Activated CD8-positive, alpha-beta memory T cell treated with anti-CD3 and anti-CD28 coated beads, Interleukin-2, amount 50 U/mL, for 4 hours (primary cell): Measurements from ENCODE around the gene C20orf173.
"Not testable (repeated sequence)": the region's sequence is repeated elsewhere in the genome, so short reads cannot be mapped to it uniquely, and the experiment has no call there.

Source experiments
- DNase-seq: peaks from one replicate; pipeline ENCODE4 v3.0.0-alpha.2; 2020

The C20orf173 gene, protein sequence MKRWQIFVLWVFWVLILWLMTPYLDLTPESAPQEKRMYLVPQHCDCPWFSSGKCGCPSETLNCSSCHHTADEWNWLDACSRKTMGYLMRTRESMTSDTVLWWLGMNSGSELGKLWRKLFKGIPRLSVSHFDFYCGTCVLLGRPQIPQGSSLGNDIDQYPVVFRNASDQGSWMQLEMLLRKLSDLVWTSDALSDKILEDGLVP

DNA sequence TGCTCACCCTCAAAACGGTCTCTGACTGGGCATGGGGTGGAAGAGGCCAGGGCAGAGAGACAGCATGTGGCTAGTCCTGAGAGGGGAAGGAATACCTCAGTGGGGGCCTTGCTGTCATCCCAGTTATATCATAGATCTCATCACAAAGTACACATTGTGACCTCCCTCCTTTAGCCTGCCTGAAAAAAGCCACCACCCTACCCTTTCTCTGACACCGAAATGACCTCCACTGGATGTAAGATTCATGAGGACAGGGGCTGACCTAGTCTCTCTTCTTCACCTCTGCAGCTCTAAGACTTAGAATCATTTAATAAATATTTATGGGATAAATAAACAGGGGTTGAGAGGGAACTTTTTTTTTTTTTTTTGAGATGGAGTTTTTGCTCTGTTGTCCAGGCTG, at the start of gene C20orf173:
TSS of gene C20orf173 (minus strand) at position 101 of the 400 bp plus-strand sequence. CDS start 279 bp downstream, outside the sequence.
- no peak for DNase-seq

DNA sequence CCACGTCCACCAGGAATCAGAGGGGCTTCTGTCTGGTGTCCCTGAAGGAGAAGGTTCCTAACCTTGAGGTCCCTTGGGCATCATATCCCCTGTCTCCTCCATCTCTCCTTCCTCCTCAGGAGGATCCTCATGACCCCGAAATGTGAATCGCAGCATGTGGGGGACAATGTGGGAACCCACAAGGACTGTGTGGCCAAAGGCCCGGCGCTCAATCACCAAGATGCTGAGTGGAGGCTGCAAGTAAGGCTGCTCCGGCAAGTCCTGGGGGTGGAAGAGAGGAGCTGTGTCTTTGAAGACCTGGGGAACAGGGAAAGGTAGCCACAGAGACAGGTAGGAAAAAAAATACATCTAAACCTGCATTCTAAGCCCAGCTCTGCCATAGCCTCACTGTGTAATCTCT, 49.7 kb upstream of the C20orf173 start:
- no peak for DNase-seq

DNA sequence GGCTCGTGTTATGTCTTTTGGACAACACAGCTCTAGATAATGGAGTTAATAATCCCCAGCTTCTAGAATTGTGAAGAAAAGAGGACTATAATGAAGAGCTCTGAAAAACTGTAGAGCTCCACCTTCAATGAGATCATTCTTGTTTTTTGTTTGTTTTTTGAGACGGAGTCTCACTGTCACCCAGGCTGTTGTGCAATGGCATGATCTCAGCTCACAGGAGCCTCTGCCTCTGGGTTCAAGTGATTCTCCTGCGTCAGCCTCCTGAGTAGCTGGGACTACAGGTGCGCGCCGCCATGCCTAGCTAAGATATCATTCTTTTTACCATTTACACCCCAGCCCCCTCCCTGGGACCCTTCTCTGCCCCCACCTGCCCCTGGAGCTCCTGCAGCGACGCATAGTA, 49.0 kb upstream of the C20orf173 start:
- DNase-seq, result no peak

DNA sequence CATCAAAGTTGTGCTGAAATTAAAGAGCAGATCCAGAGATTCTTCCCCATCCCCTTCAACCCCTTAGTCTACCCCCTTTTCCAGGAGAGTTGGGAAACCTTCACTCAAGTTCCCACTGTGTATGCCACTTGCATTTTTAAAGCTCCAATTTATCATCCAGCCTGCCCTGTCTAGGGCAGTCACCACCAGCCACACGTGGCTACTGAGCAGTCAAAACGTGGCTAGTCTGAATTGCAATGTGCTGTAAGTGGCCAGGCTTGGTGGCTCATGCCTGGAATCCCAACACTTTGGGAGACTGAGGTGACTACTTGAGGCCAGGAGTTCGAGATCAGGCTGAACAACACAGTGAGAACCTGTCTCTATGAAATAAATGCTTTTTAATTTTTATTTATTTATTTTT, 47.4 kb upstream of the C20orf173 start:
- no peak for DNase-seq

DNA sequence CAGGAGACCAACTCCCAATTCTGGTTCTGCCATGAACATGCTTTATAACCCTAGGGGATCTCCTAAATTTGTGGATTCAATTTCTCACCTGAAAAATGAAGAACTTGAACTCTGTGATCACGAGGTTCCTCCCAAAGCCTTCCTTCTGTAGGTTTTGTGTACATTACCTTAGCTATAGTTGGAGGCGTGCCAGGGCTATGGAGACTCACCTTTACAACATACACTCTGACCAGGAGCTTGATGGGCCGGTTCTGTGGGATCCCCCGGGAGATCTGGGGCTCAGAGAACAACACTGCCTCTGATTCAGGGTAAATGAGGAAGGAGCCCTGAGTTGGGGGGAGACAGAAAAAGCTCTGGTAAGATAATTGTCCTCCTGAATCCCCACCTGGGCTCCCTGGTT, 46.5 kb upstream of the C20orf173 start:
- no peak for DNase-seq

DNA sequence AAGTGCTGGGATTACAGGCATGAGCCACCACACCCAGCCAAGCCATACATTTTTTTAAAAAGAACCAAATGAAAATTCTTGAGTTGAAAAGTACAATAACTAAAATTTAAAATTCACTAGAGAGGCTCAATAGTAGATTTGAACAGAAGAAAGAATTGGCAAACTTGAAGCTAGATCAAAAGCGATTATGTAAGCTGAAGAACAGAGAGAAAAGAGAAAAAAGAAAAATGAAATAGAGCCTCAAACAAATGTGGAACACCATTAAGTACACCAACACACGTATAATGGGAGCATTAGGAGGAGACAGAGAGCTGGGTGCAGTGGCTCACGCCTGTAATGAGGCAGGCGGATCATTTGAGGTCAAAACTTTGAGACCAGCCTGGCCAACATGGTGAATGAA, 43.4 kb upstream of the C20orf173 start:
- no peak for DNase-seq

DNA sequence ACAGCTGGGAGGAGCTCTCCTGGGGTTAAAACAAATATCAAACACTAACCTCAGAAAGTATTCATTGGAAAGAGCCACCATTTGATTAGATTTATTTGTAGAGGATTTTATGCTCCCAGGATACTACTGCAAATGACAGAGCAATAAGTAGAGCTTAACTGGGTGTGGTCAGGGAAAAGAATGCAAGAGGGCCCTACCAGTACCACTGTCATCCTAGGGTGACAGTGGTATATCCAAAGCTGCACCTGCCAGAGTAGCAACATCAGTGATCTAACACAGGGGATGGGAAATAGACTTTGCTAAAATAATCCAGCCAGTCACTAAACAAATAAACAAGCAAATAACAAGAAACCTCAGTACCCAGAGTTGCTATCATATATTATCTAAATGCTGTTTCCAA, 42.1 kb upstream of the C20orf173 start:
- no peak for DNase-seq

DNA sequence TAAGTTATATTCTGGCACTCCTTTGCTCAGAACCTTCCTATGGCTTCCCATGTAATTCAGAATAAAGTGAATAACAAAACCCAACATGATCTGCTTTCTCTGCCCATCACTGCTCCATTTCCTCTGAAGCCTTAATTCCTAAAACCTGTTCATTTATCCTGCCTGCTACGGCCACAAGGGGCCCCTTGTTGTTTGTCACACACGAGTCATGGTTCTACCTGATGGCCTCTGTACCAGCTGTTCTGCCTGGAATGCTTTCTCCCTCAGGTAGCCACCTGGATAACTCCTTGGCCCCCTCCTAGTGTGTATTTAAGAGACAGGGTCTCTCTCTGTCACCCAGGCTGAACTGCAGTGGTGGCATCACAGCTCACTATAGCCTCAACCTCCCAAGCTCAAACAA, 39.2 kb upstream of the C20orf173 start:
- DNase-seq, result no peak

DNA sequence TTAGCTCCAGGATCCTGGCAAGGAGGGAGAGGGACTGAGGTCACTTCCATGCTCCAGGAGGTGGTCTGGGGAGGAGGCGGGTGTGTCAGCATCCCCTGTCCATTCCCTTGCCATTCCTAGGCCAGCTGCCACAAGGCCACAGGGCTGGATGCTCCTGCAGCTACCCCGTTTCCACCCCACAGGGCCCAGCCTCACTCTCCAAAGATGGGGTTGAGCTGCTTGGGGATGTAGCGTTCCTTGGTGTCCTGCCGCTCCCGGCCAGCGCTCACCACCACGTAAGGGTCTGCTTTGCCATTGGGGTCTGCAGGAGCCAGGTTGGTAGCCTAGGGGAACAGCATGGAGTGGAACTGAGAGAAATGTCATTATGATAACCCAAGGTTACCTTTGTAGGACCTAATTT, 35.5 kb upstream of the C20orf173 start:
- no peak for DNase-seq

DNA sequence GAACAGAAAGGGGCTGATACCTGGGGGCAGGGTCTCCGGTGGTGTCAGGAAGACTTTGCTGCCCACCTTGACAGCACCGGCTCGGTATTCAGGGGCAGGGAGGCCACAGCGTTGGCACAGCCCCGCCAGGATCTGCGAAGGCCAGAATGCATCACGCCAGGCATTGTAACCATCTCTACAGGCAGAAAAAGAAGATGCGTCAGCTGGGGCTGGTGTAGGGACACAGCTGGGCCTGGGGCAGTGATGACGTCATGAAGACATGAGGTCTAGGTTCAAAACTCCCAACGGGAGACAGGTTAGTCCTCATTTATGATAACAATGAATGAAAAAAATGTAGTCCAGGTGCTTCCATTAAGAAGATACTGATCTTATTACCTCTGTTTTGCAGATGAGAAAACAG, 34.4 kb upstream of the C20orf173 start:
- no peak for DNase-seq

DNA sequence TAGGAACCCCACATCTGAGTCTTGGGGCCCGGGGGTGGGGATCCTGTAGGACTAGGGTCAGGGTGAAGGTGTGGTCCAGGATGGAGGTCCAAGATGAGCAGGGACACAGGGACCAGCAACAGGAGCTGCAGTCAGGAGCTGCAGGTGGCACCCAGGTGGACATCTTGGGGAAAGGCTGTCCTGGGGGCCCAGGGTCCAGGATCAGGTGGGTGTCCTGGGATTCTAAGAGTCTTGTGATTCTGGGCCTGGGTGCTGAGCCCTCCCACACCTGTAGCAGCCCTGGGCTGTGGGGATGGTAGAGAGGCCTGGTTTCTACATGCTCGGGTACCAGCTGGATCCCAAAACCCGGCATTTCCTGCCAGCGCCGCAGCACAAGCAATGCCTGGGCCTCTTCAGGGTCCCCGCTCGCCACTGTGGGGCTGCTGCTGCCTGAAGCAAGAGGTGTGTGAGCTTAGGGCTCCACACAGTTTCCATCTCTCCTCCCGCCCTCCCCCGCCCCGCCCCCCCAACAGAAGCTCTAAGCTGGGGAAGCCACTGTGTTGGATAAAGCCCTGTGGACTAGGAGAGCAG, 33.2 kb upstream of the C20orf173 start:
- no peak for DNase-seq

DNA sequence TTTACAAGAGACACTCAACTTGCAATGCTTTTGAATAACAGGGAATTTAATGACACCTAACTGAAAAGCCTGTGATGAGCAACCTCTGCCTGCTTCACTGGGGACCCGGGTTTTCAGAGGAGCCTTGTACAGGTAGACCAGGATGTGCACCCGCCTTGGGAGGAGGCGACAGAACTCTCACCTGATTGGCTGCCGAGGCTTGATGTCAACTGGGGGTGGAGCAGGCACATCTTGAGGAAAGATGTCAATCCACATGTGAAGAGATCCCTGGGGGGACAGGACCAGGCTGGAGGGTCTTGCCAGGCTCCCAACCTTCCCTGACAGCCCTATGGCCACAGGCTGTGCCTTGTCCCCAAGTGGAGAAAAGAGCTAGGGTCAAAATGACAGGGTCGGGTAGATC, 32.2 kb upstream of the C20orf173 start:
- DNase-seq, result no peak

DNA sequence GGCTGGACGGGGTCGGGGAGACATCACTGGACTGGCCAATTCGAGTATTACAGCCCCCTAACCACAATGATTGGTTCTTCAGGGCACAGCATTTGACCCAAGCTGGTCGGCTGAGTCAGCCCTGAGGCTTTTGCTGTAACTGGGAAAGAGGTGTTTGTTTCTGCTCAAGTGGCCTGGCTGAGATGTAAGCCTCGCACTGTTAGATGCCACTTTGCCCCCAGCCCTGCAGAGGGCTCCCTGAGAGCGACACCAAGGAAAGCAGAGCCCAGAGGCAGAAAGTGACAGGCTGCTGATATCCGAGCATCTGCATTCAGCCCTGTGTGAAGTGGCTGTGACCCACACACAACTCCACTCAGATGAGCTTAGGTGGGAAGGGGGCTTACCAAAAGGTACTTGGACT, 31.8 kb upstream of the C20orf173 start:
- no peak for DNase-seq

DNA sequence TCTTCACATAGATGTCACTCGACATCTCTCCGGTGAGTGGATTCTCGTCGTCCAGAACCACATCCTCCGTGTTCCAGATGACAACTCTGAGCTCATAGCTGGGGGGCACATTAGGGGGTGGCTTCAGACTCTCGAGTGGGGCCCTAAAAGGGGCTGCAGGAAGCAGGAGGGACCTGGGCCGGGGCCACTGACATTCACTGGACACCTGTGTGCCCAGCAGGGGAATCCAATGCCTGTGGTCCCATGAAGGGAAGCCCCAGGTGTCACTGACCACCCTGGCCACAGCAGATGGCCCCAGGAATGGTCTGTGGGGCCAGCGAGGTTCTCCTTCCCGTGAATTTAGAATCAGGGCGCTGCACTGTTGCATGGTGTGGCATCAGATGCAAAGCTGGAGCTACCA, 31.1 kb upstream of the C20orf173 start:
- no peak for DNase-seq

DNA sequence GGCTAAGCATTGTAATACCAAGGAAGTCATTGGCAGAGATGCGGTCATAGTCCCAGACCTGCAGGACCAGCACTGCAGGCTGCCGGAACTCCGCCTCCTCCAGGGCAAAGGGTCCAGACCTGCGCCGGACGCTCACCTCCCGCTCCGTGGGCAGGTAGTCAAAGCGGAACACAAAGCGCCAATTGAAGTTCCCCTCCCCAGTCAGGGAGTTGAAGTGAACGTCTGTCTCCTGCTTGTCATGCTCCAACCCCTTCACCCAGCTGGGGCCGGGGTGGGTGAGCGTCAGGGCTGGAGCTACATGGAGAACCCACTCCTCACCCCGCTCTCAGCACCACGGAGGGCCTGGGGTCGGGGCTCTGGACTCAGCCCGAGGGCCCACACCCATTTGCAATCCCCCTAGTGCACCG, 30.7 kb upstream of the C20orf173 start:
- no peak for DNase-seq

DNA sequence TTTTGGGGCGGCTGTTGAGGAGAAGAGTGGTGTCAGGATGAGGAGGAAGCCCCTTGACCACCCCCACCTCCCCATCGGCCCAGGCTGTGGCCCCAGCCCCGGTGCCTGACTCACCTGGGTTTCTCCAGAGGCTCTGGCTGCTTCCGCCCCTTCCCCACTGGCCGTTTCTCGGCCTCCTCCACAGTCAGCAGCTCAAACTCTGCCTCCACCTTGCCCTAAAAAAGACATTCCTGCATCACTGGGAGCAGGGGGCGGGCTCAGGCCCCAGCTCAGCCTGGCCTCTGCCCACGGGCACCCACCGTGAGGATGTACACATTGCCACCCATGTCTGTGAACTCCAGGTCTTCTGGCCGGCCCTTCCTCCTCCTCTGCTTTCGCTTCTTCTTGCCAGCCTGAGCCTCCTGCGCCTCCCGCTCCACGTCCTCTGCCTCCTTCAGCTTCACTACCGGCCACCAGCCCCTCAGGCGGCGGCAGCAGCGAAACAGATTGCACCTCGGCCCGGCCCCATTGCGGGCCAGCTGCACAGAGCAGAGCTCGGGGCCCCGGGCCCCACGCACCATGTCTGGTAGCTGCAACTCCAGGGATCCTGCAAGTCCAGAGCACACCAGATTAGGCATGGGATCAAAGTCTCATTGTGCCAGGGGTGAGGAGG, 29.7 kb upstream of the C20orf173 start:
- DNase-seq, result no peak

DNA sequence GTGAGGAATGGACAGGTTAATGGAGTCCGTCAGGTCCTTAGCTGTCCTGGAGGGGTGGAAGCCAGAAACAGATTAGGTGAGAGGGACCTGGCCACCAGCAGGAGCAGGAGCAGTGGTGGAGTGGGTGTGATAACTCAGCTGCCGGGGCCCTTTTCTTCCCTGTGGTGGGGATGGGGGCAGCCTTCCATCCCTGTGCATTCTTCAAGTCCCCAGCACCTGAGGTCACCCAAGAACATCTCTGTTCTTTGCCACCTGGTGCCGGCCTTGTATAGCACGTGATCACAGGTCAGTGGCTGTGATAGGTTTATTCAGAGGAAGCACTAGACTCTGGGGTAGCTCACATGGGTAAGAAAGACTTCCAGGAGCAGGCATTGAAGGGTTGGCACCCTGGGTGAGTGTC, 29.0 kb upstream of the C20orf173 start:
- DNase-seq, result no peak

DNA sequence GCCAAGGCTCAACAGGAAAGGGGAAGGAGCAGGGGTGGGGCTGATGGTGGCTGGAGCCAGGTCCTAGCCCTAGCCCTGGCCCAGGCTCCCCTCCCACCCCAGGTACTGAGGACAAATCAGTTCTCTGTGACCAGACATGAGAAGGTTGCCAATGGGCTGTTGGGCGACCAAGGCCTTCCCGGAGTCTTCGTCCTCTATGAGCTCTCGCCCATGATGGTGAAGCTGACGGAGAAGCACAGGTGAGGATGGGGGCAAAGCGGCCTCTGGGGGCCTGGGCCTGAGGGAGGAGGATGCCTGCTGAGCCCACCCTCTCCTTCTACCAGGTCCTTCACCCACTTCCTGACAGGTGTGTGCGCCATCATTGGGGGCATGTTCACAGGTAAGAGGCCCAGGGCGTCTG, 27.4 kb upstream of the C20orf173 start:
- DNase-seq, result no peak

DNA sequence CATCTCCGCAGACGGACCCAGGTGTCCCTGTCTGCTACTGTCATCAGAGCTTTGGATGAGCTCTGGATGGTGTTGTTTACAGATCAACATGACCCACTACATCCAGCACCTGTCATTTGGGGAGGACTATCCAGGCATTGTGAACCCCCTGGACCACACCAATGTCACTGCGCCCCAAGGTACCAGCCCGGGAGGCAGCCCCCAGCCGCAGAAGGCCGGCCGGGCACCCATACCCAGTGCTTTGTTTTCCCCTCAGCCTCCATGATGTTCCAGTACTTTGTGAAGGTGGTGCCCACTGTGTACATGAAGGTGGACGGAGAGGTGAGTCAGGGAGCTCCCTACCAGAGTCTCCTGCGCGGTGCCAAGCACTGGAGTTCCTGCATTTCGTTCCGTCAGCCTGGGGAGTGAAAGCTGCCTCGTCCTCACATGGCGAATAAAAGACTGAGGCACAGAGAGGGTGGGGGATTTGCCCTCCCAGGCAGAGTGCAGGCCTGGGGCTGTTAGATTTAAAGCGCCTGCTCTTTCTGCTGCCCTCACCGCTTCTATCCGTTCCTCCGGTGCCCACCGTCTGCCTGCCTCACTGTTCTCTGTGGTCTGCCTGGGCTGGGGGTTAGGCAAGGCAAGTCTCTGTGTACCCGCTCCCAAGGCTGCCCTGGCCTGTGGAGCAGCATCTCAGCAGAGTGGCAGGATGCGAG, 26.6 kb upstream of the C20orf173 start:
- DNase-seq, result no peak

DNA sequence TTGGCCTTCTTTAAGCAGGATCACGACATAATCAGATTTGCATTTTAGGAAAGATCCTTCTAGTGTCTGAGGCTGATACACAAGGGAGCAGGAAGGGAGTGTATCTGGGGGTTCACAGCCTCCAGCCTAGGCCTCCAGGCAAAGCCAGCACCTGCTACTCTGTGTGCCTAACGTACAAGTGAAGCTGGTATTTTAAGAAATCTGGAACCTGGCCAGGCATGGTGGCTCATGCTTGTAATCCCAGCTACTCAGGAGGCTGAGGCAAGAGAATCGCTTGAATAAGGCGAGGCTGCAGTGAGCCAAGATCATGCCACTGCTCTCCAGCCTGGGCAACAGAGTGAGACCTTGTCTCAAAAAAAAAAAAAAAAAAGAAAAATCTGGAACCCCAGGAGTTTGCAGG, 26.0 kb upstream of the C20orf173 start:
- DNase-seq, result not testable (repeated sequence)

DNA sequence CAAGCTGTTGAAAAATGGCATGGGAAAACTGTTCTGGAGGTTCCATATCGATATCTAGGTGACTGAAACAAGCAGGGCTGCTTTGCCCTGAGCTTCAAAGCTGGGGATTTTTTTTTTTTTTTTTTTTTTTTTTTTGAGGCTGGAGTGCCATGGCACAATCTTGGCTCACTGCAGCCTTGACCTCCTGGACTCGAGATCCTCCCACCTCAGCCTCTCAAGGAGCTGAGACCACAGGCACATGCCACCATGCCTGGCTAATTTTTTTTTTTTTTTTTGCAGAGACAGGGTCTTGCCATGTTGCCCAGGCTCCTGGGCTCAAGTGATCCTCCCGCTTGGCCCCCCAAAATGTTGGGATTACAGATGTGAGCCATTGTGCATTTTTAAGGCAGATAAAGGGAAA, 23.5 kb upstream of the C20orf173 start:
- no peak for DNase-seq

DNA sequence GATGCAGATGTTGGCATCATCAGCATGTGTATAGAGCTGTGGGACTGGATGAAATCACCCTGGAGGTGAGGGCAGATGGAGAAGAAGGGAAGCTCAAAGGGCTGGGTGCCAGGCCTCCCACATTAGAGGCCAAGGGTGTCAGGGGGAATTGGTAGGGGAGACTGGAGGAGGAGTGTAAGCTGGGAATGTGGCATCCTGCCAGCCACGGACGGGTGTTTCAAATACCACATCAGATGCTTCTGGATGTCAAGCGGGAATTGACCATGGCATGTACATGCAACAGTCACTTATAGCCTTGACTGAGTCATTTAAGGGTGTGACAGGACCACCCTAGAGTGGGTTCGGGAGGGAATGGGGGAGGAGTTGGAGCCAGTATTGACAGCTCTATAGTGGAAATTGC, 22.1 kb upstream of the C20orf173 start:
- DNase-seq, result no peak

DNA sequence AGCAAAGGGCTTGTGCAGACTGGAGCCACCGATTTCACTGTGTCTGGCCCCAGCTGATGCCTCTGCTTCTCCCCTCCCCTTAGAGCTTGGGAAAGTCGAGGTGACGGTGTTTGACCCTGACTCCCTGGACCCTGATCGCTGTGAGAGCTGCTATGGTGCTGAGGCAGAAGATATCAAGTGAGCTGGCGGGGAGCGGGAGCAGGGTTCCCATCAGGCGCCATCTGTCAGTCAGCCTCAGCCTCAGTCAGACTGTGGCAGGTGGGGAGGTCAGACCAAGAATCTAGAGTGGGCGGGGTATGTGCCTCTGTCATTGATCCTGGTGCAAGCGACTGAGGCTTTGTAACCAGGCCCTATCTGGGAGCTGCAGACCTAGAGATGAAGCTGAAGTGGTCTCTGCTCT, 17.9 kb upstream of the C20orf173 start:
- DNase-seq, result no peak

DNA sequence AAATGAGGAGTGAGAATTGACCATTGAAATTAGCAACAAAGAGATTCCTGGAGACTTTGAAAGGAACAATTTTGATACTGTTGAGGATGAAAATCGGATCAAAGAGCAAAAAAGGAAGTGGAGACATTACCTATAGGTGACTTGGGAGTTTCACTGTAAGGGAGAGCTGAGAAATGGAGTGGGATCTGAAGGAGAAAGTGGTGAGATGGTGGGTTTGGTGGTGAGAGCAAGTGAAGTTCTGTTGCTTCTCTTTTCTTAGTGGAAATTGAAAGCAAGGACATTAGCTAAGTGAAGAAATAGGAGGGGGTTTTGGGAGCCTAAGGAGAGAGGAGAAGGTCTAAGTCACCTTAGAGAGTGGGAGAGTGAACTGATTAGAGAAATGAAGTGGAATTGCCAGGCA, 16.7 kb upstream of the C20orf173 start:
- DNase-seq, result no peak
